Cardiac fibroblast (primary cell): ENCODE data around the gene TMEM52.

Experiments used
- DNase-seq, 2 donors: peaks; one replicate each; pipeline versions ENCODE4 v3.0.0 to v3.0.0-alpha.2; 2010; ENCODE audit warnings: low read depth in 2 of 2
- H3K4me3 ChIP-seq, 2 donors: replicated peaks in 1 of 2; 1 replicate in 1 of 2; 2 replicates in 1 of 2; pipeline ENCODE4 v1.5.1; 2011; ENCODE audit warnings: low read depth in 2 of 2, low read length in 2 of 2, mild to moderate bottlenecking in 2 of 2, moderate library complexity in 1 of 2
- CTCF ChIP-seq: IDR thresholded peaks from one replicate; pipeline ENCODE4 v1.5.1; 2011; ENCODE audit warnings: low read depth, mild to moderate bottlenecking, low read length, inconsistent platforms

Gene TMEM52

GRCh38 chr1:1918901-1919303 is at the start of gene TMEM52:
TSS of gene TMEM52 (minus strand) at chr1:1919279. CDS start at chr1:1919265, 14 bp downstream.
- DNase-seq, result no peak
- TF ChIP-seq CTCF, result no peak
- peak within 1 kb of the TSS; percentile 33 to 52 for H3K4me3 ChIP-seq

DNA sequence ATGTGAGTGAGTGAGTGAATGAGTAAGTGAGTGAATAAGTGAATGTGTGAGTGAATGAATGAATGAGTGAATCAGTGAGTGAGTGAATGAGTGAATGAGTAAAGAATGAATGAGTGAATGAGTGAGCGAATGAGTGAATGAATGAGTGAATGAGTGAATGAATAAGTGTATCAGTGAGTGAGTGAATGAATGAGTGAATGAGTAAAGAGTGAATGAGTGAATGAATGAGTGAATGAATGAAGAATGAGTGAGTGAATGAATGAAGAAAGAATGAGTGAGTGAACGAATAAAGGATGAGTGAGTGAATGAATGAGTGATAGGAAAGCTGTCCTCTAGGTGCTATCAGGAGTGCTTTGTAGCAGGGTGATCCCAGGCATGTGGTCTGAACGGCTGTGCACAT is 48.8 kb upstream of the TMEM52 start:
- no peak for DNase-seq
- no peak for TF ChIP-seq CTCF
- H3K4me3 ChIP-seq, result no peak overlapping the region

DNA sequence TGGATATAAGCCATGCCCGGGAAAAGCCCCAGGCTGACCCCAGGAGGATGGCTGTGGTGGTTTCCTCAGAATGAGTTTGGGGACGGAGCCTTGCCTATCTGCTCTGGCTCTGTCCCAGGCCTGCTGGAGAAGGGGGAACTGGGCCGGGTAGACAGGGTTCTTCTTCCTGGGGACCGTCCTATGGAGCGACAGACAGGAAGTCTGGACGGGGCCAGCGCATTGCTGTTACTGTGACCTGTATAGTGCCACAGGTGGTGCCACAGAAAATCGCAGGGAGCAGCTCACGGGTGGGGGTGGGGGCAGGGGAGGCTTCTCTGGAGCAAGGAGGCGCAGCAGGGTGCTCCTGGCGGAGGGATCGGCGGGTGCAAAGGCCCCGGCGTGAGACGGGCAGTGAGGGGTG is 48.1 kb upstream of the TMEM52 start:
- no peak for DNase-seq
- TF ChIP-seq CTCF, result no peak

DNA sequence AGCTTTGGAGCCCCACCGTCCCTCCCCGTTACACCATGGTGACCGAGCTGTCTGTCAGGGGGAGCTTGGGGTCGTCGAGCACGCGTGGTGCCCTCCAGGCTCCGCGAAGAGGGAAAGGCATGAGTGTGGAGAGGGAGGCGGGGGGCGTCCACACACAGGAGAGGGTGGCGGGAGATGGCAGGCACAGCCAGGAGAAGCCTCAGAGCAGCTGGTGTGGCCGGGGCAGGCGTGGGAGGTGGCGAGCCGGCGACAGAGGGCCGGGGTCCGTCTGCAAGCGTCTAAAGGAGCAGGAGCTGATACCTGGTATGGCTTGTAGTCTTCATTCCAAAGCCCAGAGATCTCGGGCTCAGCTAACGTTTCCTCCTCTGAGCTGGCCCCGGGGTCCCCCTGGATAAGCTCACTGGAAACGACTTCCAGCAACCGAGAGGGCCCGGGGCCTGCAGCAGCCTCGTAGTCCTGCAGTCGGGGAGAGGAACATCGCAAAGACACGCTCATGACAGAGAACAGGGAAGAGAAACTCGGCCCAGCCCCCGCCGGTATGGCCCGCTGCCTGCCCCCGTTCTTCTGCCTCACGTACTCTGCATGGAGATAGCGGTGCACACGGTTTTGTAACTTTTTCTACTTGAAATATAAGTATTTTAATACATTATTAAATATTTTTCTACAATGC is 47.1 kb upstream of the TMEM52 start:
- no peak overlapping the region for H3K4me3 ChIP-seq
- DNase-seq, result no peak
- TF ChIP-seq CTCF, result no peak

More for the DNA sequence above, 48.1 kb upstream of the TMEM52 start:
- no peak overlapping the region for H3K4me3 ChIP-seq

GRCh38 chr1:1965546-1965945 is 46.5 kb upstream of the TMEM52 start:
- TF ChIP-seq CTCF, result no peak
- H3K4me3 ChIP-seq, result no peak overlapping the region
- no peak for DNase-seq

DNA sequence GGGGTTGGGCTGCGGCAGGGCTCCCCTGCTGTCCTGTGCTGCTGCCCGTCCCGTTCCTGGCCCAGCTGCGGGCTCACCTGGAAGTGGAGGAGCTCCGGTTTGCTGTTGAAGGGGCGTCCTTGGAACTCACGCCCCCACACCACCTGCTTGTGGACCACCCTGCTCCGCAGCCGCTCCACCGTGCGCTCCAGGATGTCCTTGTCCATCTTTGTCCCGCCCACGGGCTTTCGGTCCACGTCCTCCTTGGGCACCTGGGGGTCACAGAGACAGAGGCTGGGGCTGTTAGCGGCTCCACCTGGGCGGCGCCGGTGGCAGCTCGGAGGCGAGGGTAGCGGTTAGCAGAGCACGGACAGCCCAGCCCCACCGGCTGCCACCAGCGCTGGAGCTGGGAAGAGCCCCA is 45.7 kb upstream of the TMEM52 start:
- no peak for TF ChIP-seq CTCF
- no peak overlapping the region for H3K4me3 ChIP-seq
- no peak for DNase-seq

GRCh38 chr1:1963570-1963969 is 44.5 kb upstream of the TMEM52 start:
- H3K4me3 ChIP-seq, result no peak overlapping the region
- no peak for TF ChIP-seq CTCF
- no peak for DNase-seq
